NCI-H1092 treated with DMSO at 0.1 percent for 48 hours (cell line): ENCODE data around the gene MAL.
"Not testable (repeated sequence)": the region's sequence is repeated elsewhere in the genome, so short reads cannot be mapped to it uniquely, and the experiment has no call there.

ENCODE experiments used
- DNase-seq: peaks from one replicate; lab custom pipeline; 2025; lab: John Stamatoyannopoulos, UW

The MAL gene

DNA sequence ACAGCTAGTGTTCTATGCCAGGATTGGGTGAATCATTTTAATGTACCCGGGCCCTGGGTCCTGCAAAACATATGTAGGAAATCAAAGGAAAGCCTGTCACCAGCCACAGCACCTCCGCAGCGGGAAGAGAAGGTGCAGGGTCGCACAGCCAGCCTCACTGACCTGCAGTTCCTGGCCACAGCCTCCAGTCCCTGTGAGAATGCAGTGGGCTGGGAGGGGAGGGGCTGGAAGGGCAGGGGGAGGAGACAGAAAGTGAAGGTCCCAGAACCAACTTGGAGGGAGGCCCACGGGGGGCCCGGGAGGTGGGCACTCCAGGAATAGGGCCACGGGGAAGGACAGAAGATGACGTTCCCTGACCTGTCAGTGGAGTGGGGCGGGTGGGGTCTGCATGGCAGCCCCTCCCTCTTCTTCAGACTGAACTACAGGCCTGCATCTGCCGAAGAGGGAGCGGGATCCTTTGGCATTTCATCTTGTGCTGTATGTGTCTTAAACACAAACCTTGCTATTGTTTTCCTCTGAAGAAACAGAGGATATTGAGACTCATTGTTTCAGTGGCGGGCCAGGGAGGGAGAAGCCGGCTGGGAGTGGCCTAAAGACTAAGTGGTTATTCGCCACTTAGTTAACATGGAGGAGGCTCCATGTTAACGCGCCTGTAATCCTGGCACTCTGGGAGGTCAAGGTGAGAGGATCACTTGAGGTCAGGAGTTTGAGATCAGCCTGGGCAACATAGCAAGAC is 7.5 kb downstream of the MAL start:
- no peak for DNase-seq

- no peak for DNase-seq
These were observed 8.7 kb downstream of the MAL start for GRCh38 chr2:95034221-95034620.

- DNase-seq = no peak
These were observed 9.3 kb downstream of the MAL start for GRCh38 chr2:95034818-95035217.

- DNase-seq = no peak
These were observed 11.3 kb downstream of the MAL start for GRCh38 chr2:95036596-95037383.

- no peak for DNase-seq
These were observed 11.9 kb downstream of the MAL start for GRCh38 chr2:95037384-95037839.

- DNase-seq = not testable (repeated sequence)
These were observed 12.5 kb downstream of the MAL start for GRCh38 chr2:95037841-95038585.

GRCh38 chr2:95038635-95039298 is 13.3 kb downstream of the MAL start:
- DNase-seq = no peak

GRCh38 chr2:95039363-95039762 is 13.9 kb downstream of the MAL start:
- no peak for DNase-seq

- no peak for DNase-seq
These were observed 14.5 kb downstream of the MAL start for GRCh38 chr2:95039978-95040377.

DNA sequence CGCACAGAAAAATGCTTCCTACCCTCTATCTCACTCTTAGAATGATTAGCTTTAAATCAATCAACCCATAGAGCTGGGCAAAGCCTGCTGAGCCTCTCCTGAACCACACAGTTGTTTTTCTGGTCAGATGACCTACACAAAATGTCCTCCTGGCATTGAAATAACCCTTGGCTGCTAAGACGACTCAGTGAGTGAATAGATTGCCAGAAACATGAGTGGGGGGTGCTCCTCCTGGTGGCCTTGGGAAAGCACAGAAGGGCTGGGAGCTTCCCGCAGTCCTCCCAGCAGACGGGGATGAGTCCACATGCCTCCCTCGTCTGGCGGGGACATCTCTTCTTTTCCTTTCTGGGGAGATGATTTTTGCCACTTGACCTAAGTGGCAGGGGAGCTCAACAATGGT is 14.9 kb downstream of the MAL start:
- DNase-seq = no peak

- no peak for DNase-seq
These were observed 15.7 kb downstream of the MAL start for GRCh38 chr2:95041060-95041823.

DNA sequence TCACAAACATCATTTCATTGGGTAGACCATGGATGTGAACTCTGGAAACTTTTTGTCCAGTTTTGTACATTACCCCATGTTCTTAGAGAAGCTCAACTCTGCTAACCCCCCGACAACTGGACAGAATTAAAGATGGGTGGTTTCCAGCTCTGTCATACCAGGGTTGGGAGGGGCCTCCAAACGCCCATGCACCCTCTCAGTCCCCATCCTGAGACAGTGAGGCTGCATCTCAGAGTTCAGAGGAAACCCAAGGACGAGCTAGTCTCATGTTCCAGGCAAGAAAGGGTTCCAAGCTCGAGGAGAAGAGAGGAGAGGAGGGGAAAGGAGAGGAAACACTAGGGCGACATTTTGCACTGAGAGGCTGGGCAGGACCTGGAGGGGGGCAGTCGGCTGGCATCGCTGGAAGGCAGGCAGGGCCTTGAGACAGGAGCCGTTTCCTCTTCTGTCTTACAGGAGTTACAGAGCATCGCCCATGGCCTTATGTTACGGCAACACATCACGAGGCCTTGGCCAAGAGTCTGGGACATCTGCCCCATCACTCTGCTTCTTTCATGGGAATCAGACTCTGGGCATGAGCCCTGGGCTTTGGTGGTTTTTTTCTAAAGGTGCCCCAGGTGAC is 16.4 kb downstream of the MAL start:
- no peak for DNase-seq

- no peak for DNase-seq
These were observed 17.2 kb downstream of the MAL start for GRCh38 chr2:95042472-95043271.

- peak; percentile 20 for DNase-seq
These were observed 18.0 kb downstream of the MAL start for GRCh38 chr2:95043300-95044093.

- no peak for DNase-seq
These were observed 19.1 kb downstream of the MAL start for GRCh38 chr2:95044601-95045000.

- DNase-seq = no peak
These were observed 21.0 kb downstream of the MAL start for GRCh38 chr2:95046371-95047112.

DNA sequence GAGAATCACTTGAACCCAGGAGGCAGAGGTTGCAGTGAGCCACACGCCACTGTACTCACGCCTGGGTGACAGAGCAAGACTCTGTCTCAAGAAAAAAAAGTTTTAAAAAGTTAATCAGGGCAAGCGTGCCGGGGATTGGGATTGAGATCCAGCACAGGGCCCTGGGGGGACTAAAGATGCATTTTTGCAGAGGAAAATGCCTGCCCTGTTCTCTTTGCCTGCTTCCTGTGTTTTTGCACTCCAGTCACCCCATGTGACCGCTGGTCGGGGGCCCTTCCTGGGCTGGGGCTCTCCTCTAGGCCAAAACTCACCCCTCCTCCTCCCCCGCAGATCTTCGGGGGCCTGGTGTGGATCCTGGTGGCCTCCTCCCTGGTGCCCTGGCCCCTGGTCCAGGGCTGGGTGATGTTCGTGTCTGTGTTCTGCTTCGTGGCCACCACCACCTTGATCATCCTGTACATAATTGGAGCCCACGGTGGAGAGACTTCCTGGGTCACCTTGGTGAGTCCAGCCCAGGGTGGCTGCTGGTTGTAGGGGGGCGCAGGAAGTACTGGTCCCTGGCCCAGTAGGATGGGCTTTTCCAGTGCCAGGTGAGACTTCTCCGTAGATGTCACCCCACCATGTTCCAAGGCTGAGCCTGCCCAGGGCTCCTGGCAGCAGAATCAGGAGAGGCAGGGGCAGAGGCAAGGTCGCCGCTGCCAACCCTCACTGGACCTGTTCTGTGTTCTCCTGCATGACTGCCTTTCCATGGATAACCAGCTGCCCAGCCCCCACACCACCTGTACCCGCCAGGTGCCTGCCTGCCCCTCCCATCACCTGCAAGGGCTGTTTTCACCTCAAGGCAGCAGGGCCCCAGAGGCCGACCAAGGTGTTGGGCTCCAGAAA is 22.4 kb downstream of the MAL start:
- DNase-seq = no peak
